Cardiac muscle cell (in vitro differentiated cells and primary cell): ENCODE data around the gene SLC37A3. TPM values are rescaled to one million over a fixed set of nuclear protein-coding genes. Genes with fewer than 3 reads are reported as not detected.

ENCODE experiments used
- DNase-seq, 2 donors: peaks; one replicate each; pipeline versions ENCODE4 v3.0.0 to v3.0.0-alpha.2; 2010 to 2017; ENCODE audit warnings: low read depth in 1 of 2, low spot score in 1 of 2
- H3K27ac ChIP-seq: fragments of 200-600 bp; sonication (generic); 2 replicates; pipeline ENCODE4 v1.5.1; 2016
- H3K27me3 ChIP-seq: fragments of 200-600 bp; sonication (generic); 2 replicates; pipeline ENCODE4 v1.6.0; 2016; ENCODE audit warnings: control low read depth
- H3K36me3 ChIP-seq: fragments of 200-600 bp; sonication (generic); 2 replicates; pipeline ENCODE4 v1.5.1; 2016; ENCODE audit warnings: control low read depth
- H3K4me1 ChIP-seq: fragments of 200-600 bp; sonication (generic); 2 replicates; pipeline ENCODE4 v1.8.1; 2017; ENCODE audit warnings: low read depth, mild to moderate bottlenecking, mixed run types
- H3K4me3 ChIP-seq: fragments of 200-600 bp; sonication (generic); 2 replicates; pipeline ENCODE4 v1.5.1; 2016; ENCODE audit warnings: mild to moderate bottlenecking
- H3K9me3 ChIP-seq: fragments of 200-600 bp; sonication (generic); 2 replicates; pipeline ENCODE4 v1.5.1; 2017; ENCODE audit warnings: low read depth, mild to moderate bottlenecking, control low read depth
- polyA plus RNA-seq: library from polyadenylated mRNA; unstranded; fragments of >200 nt; fragmentation: Nextera tagmentation; extraction: Ambion mirVana; gene quantifications from 2 replicates; pipeline ENCODE4 v1.2.1, GENCODE V29; 2016
- total RNA-seq: library from RNA; depleted of rRNA; stranded (reverse); fragments of >200 nt; gene quantifications from 2 replicates; pipeline ENCODE4 v1.2.3, GENCODE V29; 2016
- TF ChIP-seq, protein P1 (sequence below): IDR thresholded peaks from 2 replicates; pipeline ENCODE4 v1.5.1; 2012; ENCODE audit warnings: low read depth, mild to moderate bottlenecking, low read length

The SLC37A3 gene
- total and polyA plus RNA-seq, 2 experiments from 2014 or later = 49.7 to 50.5 TPM

DNA sequence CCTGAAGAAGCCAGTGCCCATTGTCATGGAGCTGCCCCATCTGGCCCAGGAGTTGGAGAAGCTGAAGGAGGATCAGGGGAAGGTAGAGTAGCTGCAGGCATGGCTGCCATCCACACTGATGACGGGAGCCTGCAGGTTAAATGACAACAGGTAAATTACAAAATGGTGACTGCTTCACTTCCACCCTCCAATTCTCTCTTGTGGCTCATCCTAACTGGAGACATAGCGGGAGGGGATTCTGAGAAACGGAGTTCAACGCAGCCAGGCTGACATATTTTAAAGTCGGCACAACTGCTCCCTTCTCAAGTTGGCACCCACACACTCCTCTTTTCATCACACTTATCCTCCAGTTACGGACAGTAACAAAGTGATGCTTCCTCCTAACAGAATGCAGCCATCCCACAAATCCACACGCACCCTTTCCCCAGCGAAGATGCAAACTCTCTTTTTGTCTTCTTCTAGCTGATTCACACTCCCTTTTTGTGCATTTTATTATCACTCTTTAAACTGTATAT is 103.0 kb downstream of the SLC37A3 start:
- Histone ChIP-seq H3K27ac (no peak overlapping the region), H3K4me3 (no peak overlapping the region), H3K27me3 (no peaks in the 10 kb centered on the region), H3K4me1 (no peaks in the 10 kb centered on the region), H3K9me3 (no peaks in the 10 kb centered on the region), H3K36me3 (no peaks in the 10 kb centered on the region)
- no peak for DNase-seq
- TF ChIP-seq, protein P1, sequence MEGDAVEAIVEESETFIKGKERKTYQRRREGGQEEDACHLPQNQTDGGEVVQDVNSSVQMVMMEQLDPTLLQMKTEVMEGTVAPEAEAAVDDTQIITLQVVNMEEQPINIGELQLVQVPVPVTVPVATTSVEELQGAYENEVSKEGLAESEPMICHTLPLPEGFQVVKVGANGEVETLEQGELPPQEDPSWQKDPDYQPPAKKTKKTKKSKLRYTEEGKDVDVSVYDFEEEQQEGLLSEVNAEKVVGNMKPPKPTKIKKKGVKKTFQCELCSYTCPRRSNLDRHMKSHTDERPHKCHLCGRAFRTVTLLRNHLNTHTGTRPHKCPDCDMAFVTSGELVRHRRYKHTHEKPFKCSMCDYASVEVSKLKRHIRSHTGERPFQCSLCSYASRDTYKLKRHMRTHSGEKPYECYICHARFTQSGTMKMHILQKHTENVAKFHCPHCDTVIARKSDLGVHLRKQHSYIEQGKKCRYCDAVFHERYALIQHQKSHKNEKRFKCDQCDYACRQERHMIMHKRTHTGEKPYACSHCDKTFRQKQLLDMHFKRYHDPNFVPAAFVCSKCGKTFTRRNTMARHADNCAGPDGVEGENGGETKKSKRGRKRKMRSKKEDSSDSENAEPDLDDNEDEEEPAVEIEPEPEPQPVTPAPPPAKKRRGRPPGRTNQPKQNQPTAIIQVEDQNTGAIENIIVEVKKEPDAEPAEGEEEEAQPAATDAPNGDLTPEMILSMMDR = no peak

DNA sequence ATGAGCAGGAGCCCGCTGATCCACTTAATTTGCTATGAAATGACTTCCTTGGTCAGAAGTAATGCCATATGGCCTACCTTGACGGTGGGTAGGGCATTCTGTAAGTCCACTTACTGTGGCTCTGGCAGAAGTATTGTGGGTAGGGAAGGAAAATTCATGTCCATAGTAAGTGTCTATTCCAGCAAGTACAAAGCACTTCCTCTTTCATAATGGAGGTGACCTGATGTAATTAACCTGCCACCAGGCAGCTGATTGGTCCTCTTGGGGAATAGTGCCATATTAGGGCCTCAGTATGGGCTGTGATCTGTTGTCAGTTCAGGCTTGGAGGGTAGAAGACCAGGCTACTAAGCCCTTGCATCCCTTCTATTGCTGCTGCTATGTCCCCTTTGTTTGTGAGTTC is 103.9 kb downstream of the SLC37A3 start:
- Histone ChIP-seq H3K36me3 (no peaks in the 10 kb centered on the region), H3K27me3 (no peaks in the 10 kb centered on the region), H3K4me1 (no peaks in the 10 kb centered on the region), H3K9me3 (no peaks in the 10 kb centered on the region), H3K4me3 (no peak overlapping the region), H3K27ac (no peak overlapping the region)
- TF ChIP-seq, protein P1 = no peak
- no peak for DNase-seq

DNA sequence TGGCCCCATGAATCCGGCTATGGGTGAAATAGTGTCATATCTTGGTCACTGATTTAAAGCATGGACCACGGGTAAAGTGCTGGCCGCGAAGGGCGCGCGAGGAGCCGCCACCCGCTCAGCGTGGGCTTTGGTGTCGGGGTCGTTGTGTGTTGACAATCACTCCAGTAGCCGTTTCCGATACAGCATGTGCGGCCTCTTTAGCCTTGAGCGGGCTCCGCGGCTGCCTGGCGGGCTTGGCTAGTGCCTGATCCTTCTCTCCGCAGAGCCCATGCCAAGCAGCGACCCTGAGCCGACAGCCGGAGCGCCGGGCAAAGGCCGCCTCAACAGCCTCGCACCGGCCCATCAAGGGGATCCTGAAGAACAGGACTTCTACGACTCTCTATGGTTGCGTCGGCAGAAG is 105.9 kb downstream of the SLC37A3 start:
- TF ChIP-seq, protein P1 = no peak
- no peak overlapping the region for H3K27ac ChIP-seq
- H3K36me3 ChIP-seq = no peaks in the 10 kb centered on the region
- no peak for DNase-seq
- H3K9me3 ChIP-seq = no peaks in the 10 kb centered on the region
- H3K4me3 ChIP-seq = no peak overlapping the region
- no peaks in the 10 kb centered on the region for H3K4me1 ChIP-seq
- H3K27me3 ChIP-seq = no peaks in the 10 kb centered on the region

DNA sequence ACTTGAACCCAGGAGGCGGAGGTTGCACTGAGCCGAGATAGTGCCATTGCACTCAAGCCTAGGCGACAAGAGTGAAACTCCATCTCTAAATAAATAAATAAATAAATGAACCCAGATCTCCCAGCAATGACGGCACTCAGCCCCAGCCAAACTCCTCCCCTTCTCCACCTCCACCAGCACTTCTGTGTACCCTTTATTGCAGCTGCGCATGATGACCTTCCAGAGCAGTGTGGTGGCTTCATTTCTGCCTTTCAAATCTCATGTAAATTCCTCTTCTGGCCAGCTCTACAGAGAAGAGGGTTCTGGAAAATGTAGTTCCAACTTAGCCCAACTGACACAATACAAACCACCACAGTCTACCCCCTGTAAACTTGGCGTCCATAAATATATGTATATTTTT is 108.5 kb downstream of the SLC37A3 start:
- TF ChIP-seq, protein P1 = no peak
- Histone ChIP-seq H3K4me1 (no peaks in the 10 kb centered on the region), H3K4me3 (no peak overlapping the region), H3K36me3 (no peaks in the 10 kb centered on the region), H3K9me3 (no peaks in the 10 kb centered on the region), H3K27me3 (no peaks in the 10 kb centered on the region), H3K27ac (no peak overlapping the region)
- DNase-seq = no peak

DNA sequence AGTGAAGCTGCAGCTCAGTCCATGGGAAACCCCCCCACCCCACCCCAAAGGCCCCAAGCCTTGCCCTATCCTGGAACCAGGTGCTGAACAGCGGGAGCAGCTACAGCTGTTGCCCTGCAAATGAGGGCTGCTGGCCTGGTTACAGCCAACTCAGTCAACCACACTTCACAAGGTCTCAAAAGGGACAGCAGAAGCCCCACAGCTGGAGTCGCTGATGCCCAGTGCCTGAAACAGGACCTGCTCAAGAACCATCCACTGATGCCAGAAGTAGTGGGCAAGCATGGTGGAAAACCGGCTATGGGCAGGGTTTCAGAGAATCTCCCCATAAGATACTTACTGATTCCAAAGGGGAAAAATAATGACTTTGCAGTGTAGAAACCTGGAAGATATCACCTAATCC is 110.3 kb downstream of the SLC37A3 start:
- no peaks in the 10 kb centered on the region for H3K27me3 ChIP-seq
- TF ChIP-seq, protein P1 = no peak
- no peaks in the 10 kb centered on the region for H3K9me3 ChIP-seq
- H3K27ac ChIP-seq = no peak overlapping the region
- no peaks in the 10 kb centered on the region for H3K36me3 ChIP-seq
- DNase-seq = no peak
- no peaks in the 10 kb centered on the region for H3K4me1 ChIP-seq
- no peak overlapping the region for H3K4me3 ChIP-seq

DNA sequence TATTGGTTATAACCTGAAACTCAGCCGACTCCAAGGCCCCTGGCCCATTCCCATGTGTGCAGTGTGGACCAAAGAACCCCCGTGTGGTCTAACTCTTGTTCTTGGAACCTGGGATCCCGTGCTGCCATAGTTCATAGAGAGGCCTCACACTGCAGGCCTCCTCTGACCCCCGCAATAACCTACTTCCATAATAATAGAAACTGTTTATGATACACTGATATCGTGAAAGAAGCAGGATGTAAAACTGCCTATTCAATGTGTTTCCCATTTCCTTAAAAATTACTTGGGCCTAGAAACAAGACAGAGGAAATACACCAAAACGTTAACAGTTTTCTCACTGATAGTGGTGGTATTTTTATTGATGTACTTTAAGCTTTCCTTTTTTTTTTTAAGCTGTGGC is 112.4 kb downstream of the SLC37A3 start:
- DNase-seq = no peak
- Histone ChIP-seq H3K9me3 (no peaks in the 10 kb centered on the region), H3K36me3 (no peaks in the 10 kb centered on the region), H3K27ac (no peak overlapping the region), H3K4me3 (no peak overlapping the region), H3K4me1 (no peaks in the 10 kb centered on the region), H3K27me3 (no peaks in the 10 kb centered on the region)
- TF ChIP-seq, protein P1 = no peak
